SK-N-SH (cell line): ENCODE data around the gene UBAC2. TPM values are rescaled to one million over a fixed set of nuclear protein-coding genes. Genes with fewer than 3 reads are reported as not detected.

Experiments used
- CTCF ChIA-PET: fragments of 300-600, 350-600 bp; formaldehyde crosslinking; extraction: SDS; loops from one replicate; lab custom pipeline; 2021; lab: Yijun Ruan, JAX
- POLR2A ChIA-PET: fragments of 350-600 bp; sonication (Branson Sonifier 250); formaldehyde crosslinking; extraction: SDS; loops from one replicate; lab custom pipeline; 2020; ENCODE audit warnings: antibody characterized with exemption, inconsistent platforms; lab: Yijun Ruan, JAX
- DNase-seq: peaks from one replicate; pipeline ENCODE4 v3.0.0; 2012
- H2AFZ ChIP-seq: fragments of 200-600 bp; sonication (generic); 2 replicates; pipeline ENCODE4 v1.8.1; 2016; ENCODE audit warnings: antibody characterized with exemption, mild to moderate bottlenecking, low read depth
- H3F3A ChIP-seq: fragments of 200-600 bp; sonication (generic); replicated peaks from 2 replicates; pipeline ENCODE3; 2016; ENCODE audit warnings: antibody characterized with exemption, mild to moderate bottlenecking; ENCODE audit not compliant: insufficient read depth
- H3K27ac ChIP-seq, 2 experiments: fragments of 200-500 bp in 1 of 2; fragments of 200-600 bp in 1 of 2; sonication (Bioruptor generic) in 1 of 2; sonication (generic), shearing (Covaris generic) in 1 of 2; 2 replicates each; pipeline versions ENCODE4 v1.5.1 to v1.6.1; 2014 to 2016; ENCODE audit warnings: low read depth in 2 of 2, inconsistent platforms in 1 of 2, low read length in 1 of 2, mild to moderate bottlenecking in 1 of 2, mixed read lengths in 1 of 2
- H3K27me3 ChIP-seq: fragments of 200-600 bp; sonication (generic), shearing (Covaris generic); 2 replicates; pipeline ENCODE4 v1.6.1; 2016; ENCODE audit warnings: mixed run types; ENCODE audit not compliant: insufficient read depth
- H3K36me3 ChIP-seq, 2 experiments: fragments of 200-500 bp in 1 of 2; fragments of 200-600 bp in 1 of 2; sonication (Bioruptor generic) in 1 of 2; sonication (generic) in 1 of 2; replicated peaks in 1 of 2; 2 replicates each; pipeline versions ENCODE3 to v1.5.1; 2014 to 2016; ENCODE audit warnings: low read length in 1 of 2, mild to moderate bottlenecking in 1 of 2; ENCODE audit not compliant: insufficient read depth in 2 of 2, control insufficient read depth in 1 of 2
- H3K4me1 ChIP-seq, 2 experiments: fragments of 200-500 bp in 1 of 2; fragments of 200-600 bp in 1 of 2; sonication (Bioruptor generic) in 1 of 2; sonication (generic), shearing (Covaris generic) in 1 of 2; 2 replicates each; pipeline versions ENCODE4 v1.5.1 to v1.6.1; 2014 to 2016; ENCODE audit warnings: low read depth in 1 of 2, low read length in 1 of 2, mixed run types in 1 of 2; ENCODE audit not compliant: insufficient read depth in 2 of 2, control insufficient read depth in 1 of 2
- H3K4me2 ChIP-seq: fragments of 200-600 bp; sonication (generic), shearing (Covaris generic); 2 replicates; pipeline ENCODE4 v1.6.1; 2017; ENCODE audit warnings: mixed run types
- H3K4me3 ChIP-seq, 2 experiments: fragments of 200-500 bp in 1 of 2; fragments of 200-600 bp in 1 of 2; sonication (Bioruptor generic) in 1 of 2; sonication (generic), shearing (Covaris generic) in 1 of 2; 2 replicates each; pipeline versions ENCODE4 v1.5.1 to v1.8.1; 2014 to 2016; ENCODE audit warnings: low read depth in 2 of 2, inconsistent platforms in 1 of 2, low read length in 1 of 2, mild to moderate bottlenecking in 1 of 2, mixed read lengths in 1 of 2, moderate library complexity in 1 of 2
- H3K79me2 ChIP-seq: fragments of 200-600 bp; sonication (generic); 2 replicates; pipeline ENCODE4 v1.8.1; 2017; ENCODE audit warnings: mild to moderate bottlenecking; ENCODE audit not compliant: insufficient read depth
- H3K9ac ChIP-seq: fragments of 200-600 bp; sonication (generic); 2 replicates; pipeline ENCODE4 v1.6.1; 2017; ENCODE audit warnings: mixed run types
- H3K9me2 ChIP-seq: fragments of 200-600 bp; sonication (generic); 2 replicates; pipeline ENCODE4 v1.6.1; 2017; ENCODE audit warnings: mixed run types
- H3K9me3 ChIP-seq: fragments of 200-600 bp; sonication (generic); 2 replicates; pipeline ENCODE4 v1.6.1; 2017; ENCODE audit warnings: mixed run types, mild to moderate bottlenecking, moderate library complexity
- H4K20me1 ChIP-seq: fragments of 200-600 bp; sonication (generic); 2 replicates; pipeline ENCODE4 v1.6.1; 2017; ENCODE audit warnings: mild to moderate bottlenecking, mixed run types; ENCODE audit not compliant: insufficient read depth
- MEF2A ChIP-seq: IDR thresholded peaks from 2 replicates; pipeline ENCODE4 v1.4.0; 2012; ENCODE audit warnings: low read depth, borderline replicate concordance
- NRF1 ChIP-seq: IDR thresholded peaks from 2 replicates; pipeline ENCODE4 v1.6.1; 2012; ENCODE audit warnings: low read depth, mild to moderate bottlenecking, low read length
- WGBS: methylation state at CpG from one replicate; pipeline ENCODE4 v1.1.6; 2017; ENCODE audit warnings: low lambda C conversion rate; 5-methylcytosine and 5-hydroxymethylcytosine counted together
- polyA plus RNA-seq, 3 experiments: library from polyadenylated mRNA; depleted of rRNA; stranded (reverse); fragments of >200 nt; gene quantifications; 2 replicates each; pipeline ENCODE4 v1.2.3, GENCODE V29; 2012
- TF ChIP-seq, protein P1 (sequence below): IDR thresholded peaks from 2 replicates; pipeline ENCODE4; 2012
- TF ChIP-seq, protein P2 (sequence below): IDR thresholded peaks from 2 replicates; pipeline ENCODE4 v1.6.1; 2012; ENCODE audit warnings: mild to moderate bottlenecking, low read depth, low read length, moderate library complexity
- TF ChIP-seq, protein P3 (sequence below): fragments of 150-350 bp; IDR thresholded peaks from 2 replicates; pipeline ENCODE4 v1.6.1; 2016; ENCODE audit warnings: mild to moderate bottlenecking, low read depth, low read length
- TF ChIP-seq, protein P4 (sequence below): IDR thresholded peaks from 2 replicates; pipeline ENCODE4 v1.4.0; 2012; ENCODE audit warnings: low read depth, borderline replicate concordance
- TF ChIP-seq, protein P5 (sequence below): fragments of 200-600 bp; sonication (generic); IDR thresholded peaks from 2 replicates; pipeline ENCODE4 v1.6.1; 2017; ENCODE audit warnings: antibody characterized with exemption, mild to moderate bottlenecking, moderate library complexity
- TF ChIP-seq, protein P6 (sequence below): fragments of 150-350 bp; IDR thresholded peaks from 2 replicates; pipeline ENCODE4 v1.6.1; 2017; ENCODE audit warnings: antibody characterized with exemption, low read length, low read depth, borderline replicate concordance

UBAC2 gene
- polyA plus RNA-seq, 1 of the 3 experiments (the other 2 are of a cell fraction), result 79.0 TPM

DNA sequence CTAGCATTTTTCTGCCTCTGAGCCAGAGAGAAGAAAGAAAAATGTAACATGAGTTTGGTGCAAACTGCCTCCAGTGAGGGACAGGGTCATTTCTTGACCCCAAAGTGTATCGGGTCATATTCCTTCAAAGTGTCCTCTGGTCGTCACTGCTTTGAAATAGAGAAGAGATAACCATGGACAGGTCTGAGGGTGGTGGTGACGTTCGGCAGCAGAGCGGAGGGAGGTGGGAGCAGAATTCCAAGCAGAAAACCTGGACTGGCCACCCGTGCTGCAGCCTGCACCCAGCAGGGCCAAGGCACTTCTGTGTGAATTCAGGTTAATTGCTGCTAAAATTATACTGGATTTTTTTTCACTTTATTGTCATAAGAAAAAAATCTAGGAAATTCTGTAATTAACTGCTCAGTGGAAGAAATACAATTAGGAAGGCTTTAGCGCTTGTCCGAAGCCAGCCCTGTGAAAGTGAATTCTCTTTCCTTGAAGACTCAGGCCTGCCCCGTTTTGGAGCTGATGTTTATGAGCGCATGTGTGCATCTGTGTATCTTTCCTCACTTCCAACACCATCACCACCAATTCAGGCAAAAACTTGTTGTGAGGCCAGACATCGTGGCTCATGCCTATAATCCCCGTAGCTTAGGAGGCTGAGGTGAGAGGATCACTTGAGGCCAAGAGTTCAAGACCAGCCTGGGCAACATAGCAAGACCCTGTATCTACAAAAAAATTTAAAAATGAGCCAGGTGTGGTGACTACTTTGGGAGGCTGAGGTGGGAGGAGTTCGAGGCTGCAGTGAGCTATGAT, 37.9 kb upstream of the UBAC2 start:
- no peak for DNase-seq
- Histone ChIP-seq H4K20me1 (no peaks in the 10 kb centered on the region), H3K36me3 (no peaks in the 10 kb centered on the region), H3K27ac (no peak overlapping the region), H3F3A (no peaks in the 10 kb centered on the region), H3K4me2 (no peak overlapping the region), H3K9ac (no peak overlapping the region), H3K9me2 (no peaks in the 10 kb centered on the region), H2AFZ (no peak overlapping the region), H3K27me3 (no peaks in the 10 kb centered on the region; the same call in 1 of the 2 replicates), H3K9me3 (no peaks in the 10 kb centered on the region), H3K4me1 (no peaks in the 10 kb centered on the region; a peak in 1 of 4 replicates), H3K79me2 (no peaks in the 10 kb centered on the region), H3K4me3 (no peak overlapping the region)
- CTCF ChIA-PET, result interaction anchor here (4.1 kb wide), 1 partner anchor 14 kb away, joined by 32 read pairs; no protein-coding TSS in a partner anchor
- TF ChIP-seq, protein P1, sequence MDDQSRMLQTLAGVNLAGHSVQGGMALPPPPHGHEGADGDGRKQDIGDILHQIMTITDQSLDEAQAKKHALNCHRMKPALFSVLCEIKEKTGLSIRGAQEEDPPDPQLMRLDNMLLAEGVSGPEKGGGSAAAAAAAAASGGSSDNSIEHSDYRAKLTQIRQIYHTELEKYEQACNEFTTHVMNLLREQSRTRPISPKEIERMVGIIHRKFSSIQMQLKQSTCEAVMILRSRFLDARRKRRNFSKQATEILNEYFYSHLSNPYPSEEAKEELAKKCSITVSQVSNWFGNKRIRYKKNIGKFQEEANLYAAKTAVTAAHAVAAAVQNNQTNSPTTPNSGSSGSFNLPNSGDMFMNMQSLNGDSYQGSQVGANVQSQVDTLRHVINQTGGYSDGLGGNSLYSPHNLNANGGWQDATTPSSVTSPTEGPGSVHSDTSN, result no peak
- no peak for TF ChIP-seq MEF2A
- TF ChIP-seq, protein P2, sequence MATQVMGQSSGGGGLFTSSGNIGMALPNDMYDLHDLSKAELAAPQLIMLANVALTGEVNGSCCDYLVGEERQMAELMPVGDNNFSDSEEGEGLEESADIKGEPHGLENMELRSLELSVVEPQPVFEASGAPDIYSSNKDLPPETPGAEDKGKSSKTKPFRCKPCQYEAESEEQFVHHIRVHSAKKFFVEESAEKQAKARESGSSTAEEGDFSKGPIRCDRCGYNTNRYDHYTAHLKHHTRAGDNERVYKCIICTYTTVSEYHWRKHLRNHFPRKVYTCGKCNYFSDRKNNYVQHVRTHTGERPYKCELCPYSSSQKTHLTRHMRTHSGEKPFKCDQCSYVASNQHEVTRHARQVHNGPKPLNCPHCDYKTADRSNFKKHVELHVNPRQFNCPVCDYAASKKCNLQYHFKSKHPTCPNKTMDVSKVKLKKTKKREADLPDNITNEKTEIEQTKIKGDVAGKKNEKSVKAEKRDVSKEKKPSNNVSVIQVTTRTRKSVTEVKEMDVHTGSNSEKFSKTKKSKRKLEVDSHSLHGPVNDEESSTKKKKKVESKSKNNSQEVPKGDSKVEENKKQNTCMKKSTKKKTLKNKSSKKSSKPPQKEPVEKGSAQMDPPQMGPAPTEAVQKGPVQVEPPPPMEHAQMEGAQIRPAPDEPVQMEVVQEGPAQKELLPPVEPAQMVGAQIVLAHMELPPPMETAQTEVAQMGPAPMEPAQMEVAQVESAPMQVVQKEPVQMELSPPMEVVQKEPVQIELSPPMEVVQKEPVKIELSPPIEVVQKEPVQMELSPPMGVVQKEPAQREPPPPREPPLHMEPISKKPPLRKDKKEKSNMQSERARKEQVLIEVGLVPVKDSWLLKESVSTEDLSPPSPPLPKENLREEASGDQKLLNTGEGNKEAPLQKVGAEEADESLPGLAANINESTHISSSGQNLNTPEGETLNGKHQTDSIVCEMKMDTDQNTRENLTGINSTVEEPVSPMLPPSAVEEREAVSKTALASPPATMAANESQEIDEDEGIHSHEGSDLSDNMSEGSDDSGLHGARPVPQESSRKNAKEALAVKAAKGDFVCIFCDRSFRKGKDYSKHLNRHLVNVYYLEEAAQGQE, result no peak
- TF ChIP-seq, protein P3, sequence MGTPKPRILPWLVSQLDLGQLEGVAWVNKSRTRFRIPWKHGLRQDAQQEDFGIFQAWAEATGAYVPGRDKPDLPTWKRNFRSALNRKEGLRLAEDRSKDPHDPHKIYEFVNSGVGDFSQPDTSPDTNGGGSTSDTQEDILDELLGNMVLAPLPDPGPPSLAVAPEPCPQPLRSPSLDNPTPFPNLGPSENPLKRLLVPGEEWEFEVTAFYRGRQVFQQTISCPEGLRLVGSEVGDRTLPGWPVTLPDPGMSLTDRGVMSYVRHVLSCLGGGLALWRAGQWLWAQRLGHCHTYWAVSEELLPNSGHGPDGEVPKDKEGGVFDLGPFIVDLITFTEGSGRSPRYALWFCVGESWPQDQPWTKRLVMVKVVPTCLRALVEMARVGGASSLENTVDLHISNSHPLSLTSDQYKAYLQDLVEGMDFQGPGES, result no peak
- TF ChIP-seq, protein P4, sequence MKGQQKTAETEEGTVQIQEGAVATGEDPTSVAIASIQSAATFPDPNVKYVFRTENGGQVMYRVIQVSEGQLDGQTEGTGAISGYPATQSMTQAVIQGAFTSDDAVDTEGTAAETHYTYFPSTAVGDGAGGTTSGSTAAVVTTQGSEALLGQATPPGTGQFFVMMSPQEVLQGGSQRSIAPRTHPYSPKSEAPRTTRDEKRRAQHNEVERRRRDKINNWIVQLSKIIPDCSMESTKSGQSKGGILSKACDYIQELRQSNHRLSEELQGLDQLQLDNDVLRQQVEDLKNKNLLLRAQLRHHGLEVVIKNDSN, result no peak
- TF ChIP-seq, protein P5, sequence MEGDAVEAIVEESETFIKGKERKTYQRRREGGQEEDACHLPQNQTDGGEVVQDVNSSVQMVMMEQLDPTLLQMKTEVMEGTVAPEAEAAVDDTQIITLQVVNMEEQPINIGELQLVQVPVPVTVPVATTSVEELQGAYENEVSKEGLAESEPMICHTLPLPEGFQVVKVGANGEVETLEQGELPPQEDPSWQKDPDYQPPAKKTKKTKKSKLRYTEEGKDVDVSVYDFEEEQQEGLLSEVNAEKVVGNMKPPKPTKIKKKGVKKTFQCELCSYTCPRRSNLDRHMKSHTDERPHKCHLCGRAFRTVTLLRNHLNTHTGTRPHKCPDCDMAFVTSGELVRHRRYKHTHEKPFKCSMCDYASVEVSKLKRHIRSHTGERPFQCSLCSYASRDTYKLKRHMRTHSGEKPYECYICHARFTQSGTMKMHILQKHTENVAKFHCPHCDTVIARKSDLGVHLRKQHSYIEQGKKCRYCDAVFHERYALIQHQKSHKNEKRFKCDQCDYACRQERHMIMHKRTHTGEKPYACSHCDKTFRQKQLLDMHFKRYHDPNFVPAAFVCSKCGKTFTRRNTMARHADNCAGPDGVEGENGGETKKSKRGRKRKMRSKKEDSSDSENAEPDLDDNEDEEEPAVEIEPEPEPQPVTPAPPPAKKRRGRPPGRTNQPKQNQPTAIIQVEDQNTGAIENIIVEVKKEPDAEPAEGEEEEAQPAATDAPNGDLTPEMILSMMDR, result no peak
- TF ChIP-seq NRF1, result no peak
- TF ChIP-seq, protein P6, sequence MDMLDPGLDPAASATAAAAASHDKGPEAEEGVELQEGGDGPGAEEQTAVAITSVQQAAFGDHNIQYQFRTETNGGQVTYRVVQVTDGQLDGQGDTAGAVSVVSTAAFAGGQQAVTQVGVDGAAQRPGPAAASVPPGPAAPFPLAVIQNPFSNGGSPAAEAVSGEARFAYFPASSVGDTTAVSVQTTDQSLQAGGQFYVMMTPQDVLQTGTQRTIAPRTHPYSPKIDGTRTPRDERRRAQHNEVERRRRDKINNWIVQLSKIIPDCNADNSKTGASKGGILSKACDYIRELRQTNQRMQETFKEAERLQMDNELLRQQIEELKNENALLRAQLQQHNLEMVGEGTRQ, result no peak
- WGBS, result 75% methylated on average over 13 of the region's 13 CpGs
- POLR2A ChIA-PET, result no interaction called here
